ENCODE measurements around the gene CAPN3.

DNA sequence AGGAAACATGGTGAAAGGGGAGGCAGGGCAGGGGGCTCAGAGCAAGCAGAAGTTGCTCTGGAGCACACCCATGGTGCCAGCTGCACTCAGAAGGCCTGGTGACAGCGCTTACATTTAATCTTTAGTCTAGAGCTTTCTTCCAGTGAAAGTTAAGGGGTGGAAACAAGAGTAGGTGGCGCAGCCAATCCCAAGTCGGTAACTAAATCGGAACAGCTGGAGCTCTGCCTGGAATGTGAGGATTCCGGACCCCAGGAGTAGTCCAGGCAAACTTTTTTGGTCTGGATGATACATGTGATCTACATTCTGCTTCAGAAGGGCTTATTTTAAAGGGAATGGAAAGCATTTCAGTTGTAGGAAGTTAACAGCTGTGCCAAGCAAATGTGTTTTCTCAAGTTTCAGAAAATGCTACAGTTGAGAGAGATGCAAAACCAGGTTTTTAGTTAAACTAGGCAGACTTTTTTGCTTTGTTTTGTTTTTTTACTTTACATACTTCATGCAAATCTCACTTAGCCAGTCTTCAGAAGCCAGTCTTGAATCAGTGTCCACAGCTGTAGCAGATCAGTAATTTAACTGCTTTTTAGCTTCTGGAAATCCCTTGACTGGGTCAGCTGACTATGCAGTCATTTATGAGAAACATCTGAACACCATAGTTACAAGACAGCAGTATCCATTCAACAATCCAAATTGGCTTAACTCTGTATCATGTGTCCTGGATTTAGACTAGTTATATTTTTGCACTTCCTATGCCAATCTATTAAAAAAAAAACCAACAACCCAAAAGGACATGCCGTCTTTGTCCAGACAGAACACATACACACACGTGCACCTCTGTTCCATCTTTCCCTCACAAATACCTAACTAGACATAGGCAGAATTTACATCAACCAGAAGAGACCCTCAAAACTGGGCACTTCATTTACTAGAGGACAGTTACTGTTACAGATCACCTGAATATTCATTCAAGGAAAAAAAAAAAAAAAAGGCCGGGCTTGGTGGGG is 98.4 kb downstream of the CAPN3 start:
- TF ChIP-seq, protein P1, sequence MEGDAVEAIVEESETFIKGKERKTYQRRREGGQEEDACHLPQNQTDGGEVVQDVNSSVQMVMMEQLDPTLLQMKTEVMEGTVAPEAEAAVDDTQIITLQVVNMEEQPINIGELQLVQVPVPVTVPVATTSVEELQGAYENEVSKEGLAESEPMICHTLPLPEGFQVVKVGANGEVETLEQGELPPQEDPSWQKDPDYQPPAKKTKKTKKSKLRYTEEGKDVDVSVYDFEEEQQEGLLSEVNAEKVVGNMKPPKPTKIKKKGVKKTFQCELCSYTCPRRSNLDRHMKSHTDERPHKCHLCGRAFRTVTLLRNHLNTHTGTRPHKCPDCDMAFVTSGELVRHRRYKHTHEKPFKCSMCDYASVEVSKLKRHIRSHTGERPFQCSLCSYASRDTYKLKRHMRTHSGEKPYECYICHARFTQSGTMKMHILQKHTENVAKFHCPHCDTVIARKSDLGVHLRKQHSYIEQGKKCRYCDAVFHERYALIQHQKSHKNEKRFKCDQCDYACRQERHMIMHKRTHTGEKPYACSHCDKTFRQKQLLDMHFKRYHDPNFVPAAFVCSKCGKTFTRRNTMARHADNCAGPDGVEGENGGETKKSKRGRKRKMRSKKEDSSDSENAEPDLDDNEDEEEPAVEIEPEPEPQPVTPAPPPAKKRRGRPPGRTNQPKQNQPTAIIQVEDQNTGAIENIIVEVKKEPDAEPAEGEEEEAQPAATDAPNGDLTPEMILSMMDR (IDR thresholded peaks at IDR 0.05; ENCODE audit: poor library complexity, severe bottlenecking), result no peak
- TF ChIP-seq SMC3 (conservative IDR thresholded peaks at IDR 0.05; ENCODE audit: poor library complexity), result no peak
- TF ChIP-seq TAF1 (IDR thresholded peaks at IDR 0.05; ENCODE audit: low read depth), result no peak
- no peak for TF ChIP-seq POLR2AphosphoS5 (IDR thresholded peaks at IDR 0.05)
- no peak for TF ChIP-seq RAD21 (conservative IDR thresholded peaks at IDR 0.05)
- TF ChIP-seq EZH2 (IDR thresholded peaks at IDR 0.05; ENCODE audit: borderline replicate concordance, insufficient read depth, low read length, poor library complexity, severe bottlenecking), result no peak
- TF ChIP-seq, protein P2, sequence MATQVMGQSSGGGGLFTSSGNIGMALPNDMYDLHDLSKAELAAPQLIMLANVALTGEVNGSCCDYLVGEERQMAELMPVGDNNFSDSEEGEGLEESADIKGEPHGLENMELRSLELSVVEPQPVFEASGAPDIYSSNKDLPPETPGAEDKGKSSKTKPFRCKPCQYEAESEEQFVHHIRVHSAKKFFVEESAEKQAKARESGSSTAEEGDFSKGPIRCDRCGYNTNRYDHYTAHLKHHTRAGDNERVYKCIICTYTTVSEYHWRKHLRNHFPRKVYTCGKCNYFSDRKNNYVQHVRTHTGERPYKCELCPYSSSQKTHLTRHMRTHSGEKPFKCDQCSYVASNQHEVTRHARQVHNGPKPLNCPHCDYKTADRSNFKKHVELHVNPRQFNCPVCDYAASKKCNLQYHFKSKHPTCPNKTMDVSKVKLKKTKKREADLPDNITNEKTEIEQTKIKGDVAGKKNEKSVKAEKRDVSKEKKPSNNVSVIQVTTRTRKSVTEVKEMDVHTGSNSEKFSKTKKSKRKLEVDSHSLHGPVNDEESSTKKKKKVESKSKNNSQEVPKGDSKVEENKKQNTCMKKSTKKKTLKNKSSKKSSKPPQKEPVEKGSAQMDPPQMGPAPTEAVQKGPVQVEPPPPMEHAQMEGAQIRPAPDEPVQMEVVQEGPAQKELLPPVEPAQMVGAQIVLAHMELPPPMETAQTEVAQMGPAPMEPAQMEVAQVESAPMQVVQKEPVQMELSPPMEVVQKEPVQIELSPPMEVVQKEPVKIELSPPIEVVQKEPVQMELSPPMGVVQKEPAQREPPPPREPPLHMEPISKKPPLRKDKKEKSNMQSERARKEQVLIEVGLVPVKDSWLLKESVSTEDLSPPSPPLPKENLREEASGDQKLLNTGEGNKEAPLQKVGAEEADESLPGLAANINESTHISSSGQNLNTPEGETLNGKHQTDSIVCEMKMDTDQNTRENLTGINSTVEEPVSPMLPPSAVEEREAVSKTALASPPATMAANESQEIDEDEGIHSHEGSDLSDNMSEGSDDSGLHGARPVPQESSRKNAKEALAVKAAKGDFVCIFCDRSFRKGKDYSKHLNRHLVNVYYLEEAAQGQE (IDR thresholded peaks at IDR 0.05; ENCODE audit: borderline replicate concordance), result no peak
- no peak for TF ChIP-seq MXI1 (conservative IDR thresholded peaks at IDR 0.05; ENCODE audit: poor library complexity, severe bottlenecking)
- no peak for TF ChIP-seq EP300 (conservative IDR thresholded peaks at IDR 0.05; ENCODE audit: poor library complexity, severe bottlenecking)
